Measurements from ENCODE around the gene GSTP1.
"Not testable (repeated sequence)": the region's sequence is repeated elsewhere in the genome, so short reads cannot be mapped to it uniquely, and the experiment has no call there.

Gene GSTP1

GRCh38 chr11:67585911-67586310 is 2.3 kb downstream of the GSTP1 start:
- Histone ChIP-seq H3K79me2 (no peaks in the 10 kb centered on the region), H3K27me3 (ENCODE audit: control insufficient read depth, insufficient read depth, low read length) (no peaks in the 10 kb centered on the region), H3K9ac (no peak overlapping the region), H2AFZ (no peak overlapping the region), H3K4me2 (ENCODE audit: low read length) (no peak overlapping the region), H3K4me1 (peaks cover 5% of the 10 kb centered on the region), H3K36me3 (ENCODE audit: control insufficient read depth, insufficient read depth, low read length) (no peaks in the 10 kb centered on the region), H3K9me3 (ENCODE audit: control insufficient read depth, low read length) (no peaks in the 10 kb centered on the region), H3K27ac (no peak overlapping the region), H3K4me3 (ENCODE audit: low read depth, low read length) (no peak overlapping the region)
- TF ChIP-seq CTCF (IDR thresholded peaks at IDR 0.05), result no peak

GRCh38 chr11:67586568-67587250 is 3.1 kb downstream of the GSTP1 start:
- no peak overlapping the region for H3K4me2 ChIP-seq (ENCODE audit: low read length)
- H2AFZ ChIP-seq, result no peak overlapping the region
- no peaks in the 10 kb centered on the region for H3K36me3 ChIP-seq (ENCODE audit: control insufficient read depth, insufficient read depth, low read length)
- H3K27me3 ChIP-seq (ENCODE audit: control insufficient read depth, insufficient read depth, low read length), result no peaks in the 10 kb centered on the region
- H3K4me1 ChIP-seq, result peaks cover 5% of the 10 kb centered on the region
- no peak for TF ChIP-seq CTCF (IDR thresholded peaks at IDR 0.05)
- H3K9ac ChIP-seq, result no peak overlapping the region
- H3K27ac ChIP-seq, result no peak overlapping the region
- H3K4me3 ChIP-seq (ENCODE audit: low read depth, low read length), result no peak overlapping the region
- H3K9me3 ChIP-seq (ENCODE audit: control insufficient read depth, low read length), result no peaks in the 10 kb centered on the region
- H3K79me2 ChIP-seq, result no peaks in the 10 kb centered on the region

- H3K4me2 ChIP-seq (ENCODE audit: low read length), result no peak overlapping the region
- no peak overlapping the region for H3K27ac ChIP-seq
- no peaks in the 10 kb centered on the region for H3K27me3 ChIP-seq (ENCODE audit: control insufficient read depth, insufficient read depth, low read length)
- no peak overlapping the region for H3K9ac ChIP-seq
- H3K9me3 ChIP-seq (ENCODE audit: control insufficient read depth, low read length), result no peaks in the 10 kb centered on the region
- no peak overlapping the region for H3K4me3 ChIP-seq (ENCODE audit: low read depth, low read length)
- no peaks in the 10 kb centered on the region for H3K4me1 ChIP-seq
- H3K36me3 ChIP-seq (ENCODE audit: control insufficient read depth, insufficient read depth, low read length), result no peaks in the 10 kb centered on the region
- no peak for TF ChIP-seq CTCF (IDR thresholded peaks at IDR 0.05)
- no peaks in the 10 kb centered on the region for H3K79me2 ChIP-seq
- no peak overlapping the region for H2AFZ ChIP-seq
Observed at GRCh38 chr11:67588136-67588503, 4.5 kb downstream of the GSTP1 start.

- not testable (repeated sequence) for H3K27me3 ChIP-seq (ENCODE audit: control insufficient read depth, insufficient read depth, low read length); H3K4me1 ChIP-seq; H3K27ac ChIP-seq; H3K79me2 ChIP-seq; H3K4me3 ChIP-seq (ENCODE audit: low read depth, low read length); H3K9me3 ChIP-seq (ENCODE audit: control insufficient read depth, low read length); H3K4me2 ChIP-seq (ENCODE audit: low read length); H3K9ac ChIP-seq; H2AFZ ChIP-seq; H3K36me3 ChIP-seq (ENCODE audit: control insufficient read depth, insufficient read depth, low read length)
Observed at GRCh38 chr11:67588899-67589415, 5.3 kb downstream of the GSTP1 start.

GRCh38 chr11:67592880-67593564 is 9.4 kb downstream of the GSTP1 start:
- Histone ChIP-seq H3K9me3 (ENCODE audit: control insufficient read depth, low read length) (no peaks in the 10 kb centered on the region), H3K36me3 (ENCODE audit: control insufficient read depth, insufficient read depth, low read length) (no peaks in the 10 kb centered on the region), H3K4me1 (no peaks in the 10 kb centered on the region), H2AFZ (no peak overlapping the region), H3K4me3 (ENCODE audit: low read depth, low read length) (no peak overlapping the region), H3K9ac (no peak overlapping the region), H3K4me2 (ENCODE audit: low read length) (no peak overlapping the region), H3K27ac (no peak overlapping the region), H3K79me2 (no peaks in the 10 kb centered on the region), H3K27me3 (ENCODE audit: control insufficient read depth, insufficient read depth, low read length) (no peaks in the 10 kb centered on the region)
- TF ChIP-seq CTCF (IDR thresholded peaks at IDR 0.05), result no peak

Measured in parathyroid adenoma (tissue), 2 donors.